ENCODE results near the gene IL1RAPL1. TPM values are rescaled to one million over a fixed set of nuclear protein-coding genes. Genes with fewer than 3 reads are reported as not detected.

IL1RAPL1 gene
- total RNA-seq, 2 donors from 2014 or later = 0.54 TPM; not detected in 1

GRCh38 chrX:28595346-28595745 lies 8.1 kb downstream of the IL1RAPL1 start:
- no peak overlapping the region for H3K27ac ChIP-seq
- no peak for ATAC-seq (ENCODE audit: insufficient number of reproducible peaks, low FRiP score, low read depth)
- H3K9me3 ChIP-seq = no peaks in the 10 kb centered on the region
- DNase-seq (ENCODE audit: low spot score) = no peak
- H3K27me3 ChIP-seq (replicated peaks; ENCODE audit: insufficient read depth) = no peaks in the 10 kb centered on the region
- H3K4me3 ChIP-seq = no peak overlapping the region
- TF ChIP-seq CTCF (IDR thresholded peaks at IDR 0.05) = no peak
- no peaks in the 10 kb centered on the region for H3K4me1 ChIP-seq (ENCODE audit: control insufficient read depth in 1 of 2, low read depth in 2 of 2)
- H3K36me3 ChIP-seq = no peaks in the 10 kb centered on the region

DNA sequence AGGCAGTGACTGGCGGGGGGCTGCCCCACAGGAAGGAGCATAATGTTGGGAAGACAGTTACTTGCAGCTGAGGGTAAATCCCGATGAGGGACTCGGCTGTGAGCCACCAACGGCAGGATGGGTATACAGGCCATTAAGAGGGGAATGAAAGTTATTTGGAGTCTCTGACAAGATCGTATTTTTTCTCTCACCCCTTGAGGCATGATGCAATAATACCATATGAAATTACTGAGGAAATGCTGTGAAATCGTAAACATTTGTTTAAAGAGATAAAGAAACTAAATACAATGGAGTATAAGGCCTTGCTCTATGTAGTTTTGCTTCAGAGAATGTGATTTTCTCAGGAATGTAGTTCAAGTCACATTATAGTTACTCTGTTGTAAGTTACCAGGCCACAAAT lies 12.7 kb downstream of the IL1RAPL1 start:
- ATAC-seq (ENCODE audit: insufficient number of reproducible peaks, low FRiP score, low read depth) (no peak), DNase-seq (ENCODE audit: low spot score) (no peak)
- no peak overlapping the region for H3K27ac ChIP-seq
- H3K4me3 ChIP-seq = no peak overlapping the region
- no peaks in the 10 kb centered on the region for H3K36me3 ChIP-seq
- no peaks in the 10 kb centered on the region for H3K4me1 ChIP-seq (ENCODE audit: control insufficient read depth in 1 of 2, low read depth in 2 of 2)
- no peaks in the 10 kb centered on the region for H3K27me3 ChIP-seq (replicated peaks; ENCODE audit: insufficient read depth)
- TF ChIP-seq CTCF (IDR thresholded peaks at IDR 0.05) = no peak
- no peaks in the 10 kb centered on the region for H3K9me3 ChIP-seq

DNA sequence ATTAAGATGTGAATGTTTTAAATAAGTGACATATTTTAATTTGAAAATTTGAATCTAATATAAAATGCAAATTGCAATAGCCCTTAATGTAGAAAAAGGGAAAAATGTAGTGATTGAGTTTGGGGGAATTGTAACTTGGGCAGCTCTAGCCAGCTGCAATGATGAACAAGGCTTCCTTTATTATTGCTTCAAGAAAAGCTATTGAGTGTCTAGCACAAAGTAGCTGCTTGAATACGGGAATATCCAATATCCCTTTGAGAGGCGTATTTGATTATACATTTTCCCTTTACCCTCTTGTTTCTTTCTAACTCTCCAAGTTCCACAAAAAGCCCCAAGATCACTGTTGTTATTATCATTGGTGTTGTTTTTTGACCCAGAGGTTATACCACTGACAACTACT lies 21.8 kb downstream of the IL1RAPL1 start:
- Histone ChIP-seq H3K9me3 (no peaks in the 10 kb centered on the region), H3K27ac (no peak overlapping the region), H3K4me3 (no peak overlapping the region), H3K36me3 (no peaks in the 10 kb centered on the region), H3K4me1 (ENCODE audit: control insufficient read depth in 1 of 2, low read depth in 2 of 2) (no peaks in the 10 kb centered on the region), H3K27me3 (replicated peaks; ENCODE audit: insufficient read depth) (no peaks in the 10 kb centered on the region)
- DNase-seq (ENCODE audit: low spot score) = no peak
- no peak for TF ChIP-seq CTCF (IDR thresholded peaks at IDR 0.05)
- ATAC-seq (ENCODE audit: insufficient number of reproducible peaks, low FRiP score, low read depth) = no peak

DNA sequence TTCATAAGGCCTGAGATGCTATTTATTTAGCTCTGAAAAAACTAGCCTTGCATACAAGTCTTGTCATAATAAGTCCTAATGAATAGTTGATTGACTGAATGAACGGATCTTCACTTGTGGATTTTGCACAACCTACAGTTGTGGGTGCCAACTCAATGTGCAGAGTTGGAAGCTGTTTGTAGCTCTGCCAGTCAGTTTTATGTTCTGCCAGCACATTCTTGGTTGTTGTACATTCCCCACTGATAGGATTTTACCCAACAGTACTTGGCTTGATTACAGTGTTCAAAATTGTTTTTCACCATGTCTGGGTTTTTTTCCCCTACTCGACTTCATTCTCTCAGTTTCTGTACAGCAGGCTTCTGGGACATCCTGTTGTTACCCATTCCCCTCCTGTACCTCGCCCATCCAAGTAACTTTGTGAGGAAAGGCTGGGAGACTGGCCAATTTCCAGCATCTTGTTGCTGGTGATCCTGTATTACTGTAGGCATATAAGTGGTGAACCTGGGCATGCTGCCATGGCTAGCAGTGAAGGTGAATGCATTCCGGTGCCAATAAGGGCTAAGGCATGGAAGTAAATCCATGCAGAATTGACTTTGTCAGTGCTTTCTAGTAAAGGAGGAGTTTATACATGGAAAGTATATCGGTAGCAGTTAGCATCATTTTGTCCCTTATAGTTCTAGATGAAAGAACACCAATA lies 22.8 kb downstream of the IL1RAPL1 start:
- H3K27ac ChIP-seq = no peak overlapping the region
- TF ChIP-seq CTCF (IDR thresholded peaks at IDR 0.05) = no peak
- H3K4me3 ChIP-seq = no peak overlapping the region
- no peaks in the 10 kb centered on the region for H3K36me3 ChIP-seq
- H3K4me1 ChIP-seq (ENCODE audit: control insufficient read depth in 1 of 2, low read depth in 2 of 2) = no peaks in the 10 kb centered on the region
- H3K27me3 ChIP-seq (replicated peaks; ENCODE audit: insufficient read depth) = no peaks in the 10 kb centered on the region
- DNase-seq (ENCODE audit: low spot score) (no peak), ATAC-seq (ENCODE audit: insufficient number of reproducible peaks, low FRiP score, low read depth) (no peak)
- H3K9me3 ChIP-seq = no peaks in the 10 kb centered on the region

- DNase-seq (ENCODE audit: low spot score) = no peak
- Histone ChIP-seq H3K27me3 (replicated peaks; ENCODE audit: insufficient read depth) (no peaks in the 10 kb centered on the region), H3K36me3 (no peaks in the 10 kb centered on the region), H3K27ac (no peak overlapping the region), H3K4me3 (no peak overlapping the region), H3K9me3 (no peaks in the 10 kb centered on the region), H3K4me1 (ENCODE audit: control insufficient read depth in 1 of 2, low read depth in 2 of 2) (no peaks in the 10 kb centered on the region)
- no peak for ATAC-seq (ENCODE audit: insufficient number of reproducible peaks, low FRiP score, low read depth)
- TF ChIP-seq CTCF (IDR thresholded peaks at IDR 0.05) = no peak
Measured at GRCh38 chrX:28610746-28611145, 23.5 kb downstream of the IL1RAPL1 start.

Data from thoracic aorta (tissue), 2 donors.